Astrocyte of the hippocampus (primary cell): ENCODE results near the gene HECTD4.

ENCODE experiments used
- DNase-seq: peaks from one replicate; pipeline ENCODE4 v3.0.0; 2011; ENCODE audit warnings: low read depth, low spot score

The HECTD4 gene

GRCh38 chr12:112179341-112179740 lies 202.9 kb downstream of the HECTD4 start:
- DNase-seq = no peak

- DNase-seq = no peak
Observed at GRCh38 chr12:112178796-112179195, 203.4 kb downstream of the HECTD4 start.

GRCh38 chr12:112176321-112177010 lies 205.8 kb downstream of the HECTD4 start:
- DNase-seq = no peak

- DNase-seq = no peak
Observed at GRCh38 chr12:112175361-112176155, 206.7 kb downstream of the HECTD4 start.

- DNase-seq = no peak
Observed at GRCh38 chr12:112172556-112173324, 209.5 kb downstream of the HECTD4 start.

- no peak for DNase-seq
Observed at GRCh38 chr12:112170971-112171596, 211.1 kb downstream of the HECTD4 start.

GRCh38 chr12:112170376-112170775 lies 211.9 kb downstream of the HECTD4 start:
- DNase-seq = no peak

- DNase-seq = no peak
Observed at GRCh38 chr12:112169966-112170365, 212.3 kb downstream of the HECTD4 start.

GRCh38 chr12:112169161-112169872 lies 212.9 kb downstream of the HECTD4 start:
- no peak for DNase-seq

- no peak for DNase-seq
Observed at GRCh38 chr12:112168561-112168971, 213.7 kb downstream of the HECTD4 start.

GRCh38 chr12:112167718-112168525 lies 214.3 kb downstream of the HECTD4 start:
- no peak for DNase-seq

GRCh38 chr12:112167031-112167461 lies 215.2 kb downstream of the HECTD4 start:
- DNase-seq = no peak

GRCh38 chr12:112166051-112167015 lies 215.9 kb downstream of the HECTD4 start:
- no peak for DNase-seq

GRCh38 chr12:112165624-112166023 lies 216.6 kb downstream of the HECTD4 start:
- DNase-seq = no peak

- DNase-seq = no peak
Observed at GRCh38 chr12:112164011-112164660, 218.1 kb downstream of the HECTD4 start.

- DNase-seq = no peak
Observed at GRCh38 chr12:112163471-112163991, 218.7 kb downstream of the HECTD4 start.

GRCh38 chr12:112163056-112163455 lies 219.2 kb downstream of the HECTD4 start:
- DNase-seq = no peak

GRCh38 chr12:112162241-112162790 lies 219.9 kb downstream of the HECTD4 start:
- DNase-seq = no peak
